Stomach (tissue), 9 donors: ENCODE results near the gene CES4A. TPM values are rescaled to one million over a fixed set of nuclear protein-coding genes. Genes with fewer than 3 reads are reported as not detected.

Source experiments
- DNase-seq, 2 donors: peaks; one replicate each; pipeline versions ENCODE4 v3.0.0 to v3.0.0-alpha.2; 2013 to 2019
- H3K27ac ChIP-seq, 5 donors: fragments of 200-600 bp in 4 of 5; sonication (generic) in 4 of 5; one replicate each; pipeline ENCODE4 v1.5.1; 2013 to 2019; ENCODE audit warnings: mild to moderate bottlenecking in 1 of 5, moderate library complexity in 1 of 5
- H3K27me3 ChIP-seq, 3 donors: fragments of 200-600 bp; sonication (generic); one replicate each; pipeline ENCODE4 v1.5.1; 2017 to 2019; ENCODE audit warnings: mixed run types in 1 of 3
- H3K36me3 ChIP-seq, 4 donors: fragments of 200-600 bp; sonication (generic); 1 replicate in 3 of 4; 2 replicates in 1 of 4; pipeline ENCODE4 v1.5.1; 2016 to 2019
- H3K4me1 ChIP-seq, 4 donors: fragments of 200-600 bp; sonication (generic); one replicate each; pipeline ENCODE4 v1.5.1; 2016 to 2019
- H3K4me3 ChIP-seq, 4 donors: fragments of 200-600 bp; sonication (generic) in 3 of 4; one replicate each; pipeline ENCODE4 v1.5.1; 2016 to 2019; ENCODE audit warnings: mild to moderate bottlenecking in 1 of 4
- H3K9me3 ChIP-seq, 4 donors: fragments of 200-600 bp; sonication (generic); one replicate each; pipeline ENCODE4 v1.5.1; 2016 to 2019
- EP300 ChIP-seq: sonication (generic); formaldehyde crosslinking; IDR thresholded peaks from one replicate; pipeline ENCODE4 v1.6.1; 2017; ENCODE audit warnings: antibody characterized with exemption
- POLR2A ChIP-seq, 4 donors: fragments of 450-650 bp; IDR thresholded peaks; one replicate each; pipeline ENCODE4 v1.6.1; 2016; ENCODE audit warnings: antibody characterized with exemption in 4 of 4, control low read depth in 2 of 4, mild to moderate bottlenecking in 1 of 4, moderate library complexity in 1 of 4
- POLR2AphosphoS5 ChIP-seq, 3 donors: sonication (generic); formaldehyde crosslinking; IDR thresholded peaks; one replicate each; pipeline ENCODE4 v1.6.1; 2016; ENCODE audit warnings: antibody characterized with exemption in 3 of 3
- WGBS, 5 donors: extraction: QIAGEN DNeasy Blood & Tissue Kit in 3 of 5; methylation state at CpG; one replicate each; pipeline versions ENCODE4 v1.1.5 to v1.1.7; 2013 to 2018; 5-methylcytosine and 5-hydroxymethylcytosine counted together
- intact Hi-C: fragments of 100-400 bp; cut with DNase I; formaldehyde crosslinking; loops from one replicate; pipeline ENCODE4 v1.15.1; 2023; ENCODE audit warnings: low total_unique reads
- polyA plus RNA-seq, 3 donors: library from polyadenylated mRNA; stranded (reverse); fragments of 200-250 nt; gene quantifications; one replicate each; pipeline ENCODE4 v1.2.3, GENCODE V29; 2013
- total RNA-seq, 5 donors: library from RNA; depleted of rRNA; stranded (reverse); fragments of >200 nt; gene quantifications; one replicate each; pipeline versions ENCODE4 v1.1.0 to v1.2.3, GENCODE V29; 2014 to 2016
- TF ChIP-seq, protein P1 (sequence below), 7 experiments: fragments of 450-650 bp in 4 of 7; fragments of 200-600 bp in 3 of 7; sonication (generic) in 3 of 7; IDR thresholded peaks; one replicate each; pipeline ENCODE4 v1.5.1; 2016 to 2019; ENCODE audit warnings: antibody characterized with exemption in 7 of 7, control low read depth in 2 of 7, mild to moderate bottlenecking in 1 of 7
- donor health status: healthy with polysubstance abuse.
- donor health status: Bipolar disorder and iron deficiency.
- donor health status: healthy.

The CES4A gene
- total and polyA plus RNA-seq, 8 donors = 3.2 to 22.3 (median 5.5) TPM

DNA sequence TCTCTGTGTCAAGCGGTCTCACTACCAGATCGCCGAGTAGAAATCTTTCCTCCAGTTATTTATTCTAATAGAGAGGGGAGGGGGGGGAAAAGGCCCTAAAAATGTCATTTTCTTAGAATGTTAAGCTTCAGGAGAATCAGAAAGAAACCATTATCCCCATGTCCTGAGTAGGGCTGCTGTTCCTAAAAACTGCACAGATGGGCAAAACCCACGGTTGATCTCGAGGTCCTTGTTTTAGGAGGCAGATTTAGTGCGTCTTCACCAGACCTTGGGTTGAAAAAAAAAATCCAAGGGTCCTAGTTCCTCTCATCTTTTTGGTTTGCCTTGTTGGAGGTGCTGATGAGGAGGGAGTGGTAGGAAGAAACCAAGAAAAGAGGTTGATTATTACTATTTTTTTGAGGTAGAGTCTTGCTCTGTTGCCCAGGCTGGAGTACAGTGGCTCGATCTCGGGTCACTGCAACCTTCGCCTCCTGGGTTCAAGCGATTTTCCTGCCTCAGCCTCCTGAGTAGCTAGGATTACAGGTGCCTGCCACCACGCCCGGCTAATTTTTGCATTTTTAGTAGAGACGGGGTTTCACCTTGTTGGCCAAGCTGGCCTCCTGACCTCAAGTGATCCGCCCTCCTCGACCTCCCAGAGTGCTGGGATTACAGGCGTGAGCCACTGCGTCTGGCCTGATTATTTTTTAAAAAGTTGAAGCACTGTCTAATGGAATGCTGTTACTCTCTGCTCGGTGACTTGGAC is 42.0 kb downstream of the CES4A start:
- peak overlapping the region; percentile 74 to 98 (median 84) for H3K4me3 ChIP-seq
- DNase-seq = no peak
- no peaks in the 10 kb centered on the region for H3K27me3 ChIP-seq
- H3K27ac ChIP-seq = peak overlapping the region; percentile 95 to 99 (median 98)
- TF ChIP-seq POLR2AphosphoS5 (IDR thresholded peaks at IDR 0.05) (no peak), POLR2A (IDR thresholded peaks at IDR 0.05) (no peak), EP300 (no peak)
- no peaks in the 10 kb centered on the region for H3K9me3 ChIP-seq
- H3K4me1 ChIP-seq = peaks cover 27 to 56% (median 40%) of the 10 kb centered on the region in 4 donors
- H3K36me3 ChIP-seq = peaks cover 0 to 25% (median 3%) of the 10 kb centered on the region in 4 donors
- WGBS, 5 donors = 33 to 44% (median 36%) methylated on average over 18 of the region's 18 CpGs
- intact Hi-C loops = no loop called here

DNA sequence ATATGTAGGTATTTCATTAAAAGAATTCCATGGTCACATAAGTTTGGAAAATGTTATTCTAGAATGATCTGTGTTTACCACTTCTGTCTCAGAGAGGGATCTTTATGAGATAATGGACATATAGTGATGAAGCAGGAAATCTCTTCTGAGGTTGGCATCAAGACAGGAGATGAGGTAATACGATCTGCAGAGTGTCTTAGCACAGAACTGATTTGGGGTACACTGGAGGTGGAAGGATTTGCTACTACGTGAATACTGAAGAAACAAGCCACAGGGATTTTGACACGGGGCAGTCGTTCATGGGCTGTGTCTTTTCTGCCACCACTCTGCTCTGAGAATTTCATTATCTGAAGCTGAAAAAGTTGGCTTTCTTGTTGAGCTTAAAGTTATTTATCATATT is 46.1 kb downstream of the CES4A start:
- Histone ChIP-seq H3K27me3 (no peaks in the 10 kb centered on the region), H3K27ac (no peak overlapping the region), H3K9me3 (no peaks in the 10 kb centered on the region), H3K4me1 (peaks cover 20 to 58% (median 38%) of the 10 kb centered on the region in 4 donors), H3K4me3 (no peak overlapping the region), H3K36me3 (peaks cover 2 to 36% (median 12%) of the 10 kb centered on the region in 4 donors)
- TF ChIP-seq EP300 = no peak
- TF ChIP-seq POLR2AphosphoS5 (IDR thresholded peaks at IDR 0.05) = no peak
- TF ChIP-seq POLR2A (IDR thresholded peaks at IDR 0.05) = no peak
- TF ChIP-seq, protein P1, sequence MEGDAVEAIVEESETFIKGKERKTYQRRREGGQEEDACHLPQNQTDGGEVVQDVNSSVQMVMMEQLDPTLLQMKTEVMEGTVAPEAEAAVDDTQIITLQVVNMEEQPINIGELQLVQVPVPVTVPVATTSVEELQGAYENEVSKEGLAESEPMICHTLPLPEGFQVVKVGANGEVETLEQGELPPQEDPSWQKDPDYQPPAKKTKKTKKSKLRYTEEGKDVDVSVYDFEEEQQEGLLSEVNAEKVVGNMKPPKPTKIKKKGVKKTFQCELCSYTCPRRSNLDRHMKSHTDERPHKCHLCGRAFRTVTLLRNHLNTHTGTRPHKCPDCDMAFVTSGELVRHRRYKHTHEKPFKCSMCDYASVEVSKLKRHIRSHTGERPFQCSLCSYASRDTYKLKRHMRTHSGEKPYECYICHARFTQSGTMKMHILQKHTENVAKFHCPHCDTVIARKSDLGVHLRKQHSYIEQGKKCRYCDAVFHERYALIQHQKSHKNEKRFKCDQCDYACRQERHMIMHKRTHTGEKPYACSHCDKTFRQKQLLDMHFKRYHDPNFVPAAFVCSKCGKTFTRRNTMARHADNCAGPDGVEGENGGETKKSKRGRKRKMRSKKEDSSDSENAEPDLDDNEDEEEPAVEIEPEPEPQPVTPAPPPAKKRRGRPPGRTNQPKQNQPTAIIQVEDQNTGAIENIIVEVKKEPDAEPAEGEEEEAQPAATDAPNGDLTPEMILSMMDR (IDR thresholded peaks at IDR 0.05) = no peak
- DNase-seq = peak in 1 of 2 donors; percentile 50
- intact Hi-C loops = no loop called here
- 47 to 67% (median 56%) methylated on average over 4 of the region's 4 CpGs for WGBS, 5 donors

DNA sequence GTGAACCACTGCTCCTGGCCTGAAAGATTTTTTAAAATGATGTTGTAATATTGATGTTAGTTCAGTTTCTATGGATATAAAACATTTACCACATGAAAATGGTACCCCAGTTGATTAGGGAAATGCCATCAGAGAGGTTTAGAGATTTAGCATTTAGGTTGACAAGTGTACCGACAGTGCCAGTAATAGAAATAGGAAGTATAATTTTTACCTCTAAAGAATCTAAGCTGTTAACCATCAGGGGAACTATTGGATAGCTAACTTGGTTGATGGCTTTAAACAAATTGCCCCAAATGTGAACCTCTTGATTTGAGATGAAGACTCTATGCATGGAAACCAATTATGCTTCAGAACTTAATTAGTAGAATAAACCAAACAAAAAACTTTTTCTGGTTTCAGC is 47.0 kb downstream of the CES4A start:
- Histone ChIP-seq H3K9me3 (no peaks in the 10 kb centered on the region), H3K36me3 (peaks cover 2 to 36% (median 13%) of the 10 kb centered on the region in 4 donors), H3K27me3 (no peaks in the 10 kb centered on the region), H3K4me1 (peaks cover 18 to 57% (median 35%) of the 10 kb centered on the region in 4 donors), H3K27ac (no peak overlapping the region), H3K4me3 (no peak overlapping the region)
- TF ChIP-seq, protein P1 (IDR thresholded peaks at IDR 0.05) = no peak
- TF ChIP-seq POLR2A (IDR thresholded peaks at IDR 0.05) (no peak), EP300 (no peak), POLR2AphosphoS5 (IDR thresholded peaks at IDR 0.05) (no peak)
- intact Hi-C loops = no loop called here
- 81 to 93% (median 88%) methylated on average over 1 of the region's 1 CpG for WGBS, 5 donors
- DNase-seq = no peak

DNA sequence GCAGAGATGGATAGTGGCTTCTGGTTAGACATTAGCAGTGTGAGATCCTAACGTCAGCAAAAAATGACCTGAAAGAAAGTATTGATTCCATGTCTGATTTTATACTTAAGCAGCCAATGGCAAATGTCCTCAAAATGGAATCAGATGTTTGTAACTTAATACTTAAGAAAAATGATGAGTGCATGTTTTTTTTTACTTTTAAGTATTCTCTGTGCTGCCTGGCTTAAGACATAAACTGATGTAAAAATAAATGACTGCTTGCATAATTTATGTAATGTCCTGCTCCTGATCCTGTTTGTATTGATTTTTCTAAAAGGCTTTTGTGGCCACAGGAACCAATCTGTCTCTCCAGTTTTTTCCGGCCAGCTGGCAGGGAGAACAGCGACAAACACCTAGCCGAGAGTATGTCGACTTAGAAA is 47.9 kb downstream of the CES4A start:
- no peak for TF ChIP-seq EP300
- no peak for TF ChIP-seq POLR2A (IDR thresholded peaks at IDR 0.05)
- TF ChIP-seq POLR2AphosphoS5 (IDR thresholded peaks at IDR 0.05) = no peak
- TF ChIP-seq, protein P1 (IDR thresholded peaks at IDR 0.05) = no peak
- peak in 1 of 2 donors; percentile 33 for DNase-seq
- Histone ChIP-seq H3K36me3 (peaks cover 2 to 34% (median 13%) of the 10 kb centered on the region in 4 donors), H3K4me1 (peaks cover 8 to 57% (median 33%) of the 10 kb centered on the region in 4 donors), H3K27me3 (no peaks in the 10 kb centered on the region), H3K27ac (no peak overlapping the region), H3K9me3 (no peaks in the 10 kb centered on the region), H3K4me3 (no peak overlapping the region)
- intact Hi-C loops = no loop called here
- 58 to 77% (median 70%) methylated on average over 5 of the region's 5 CpGs for WGBS, 5 donors
